ENCODE results near the gene ASPA. TPM values are rescaled to one million over a fixed set of nuclear protein-coding genes. Genes with fewer than 3 reads are reported as not detected.

The ASPA gene
- total RNA-seq, 1 donor from 2014 or later, result 0.51 TPM

DNA sequence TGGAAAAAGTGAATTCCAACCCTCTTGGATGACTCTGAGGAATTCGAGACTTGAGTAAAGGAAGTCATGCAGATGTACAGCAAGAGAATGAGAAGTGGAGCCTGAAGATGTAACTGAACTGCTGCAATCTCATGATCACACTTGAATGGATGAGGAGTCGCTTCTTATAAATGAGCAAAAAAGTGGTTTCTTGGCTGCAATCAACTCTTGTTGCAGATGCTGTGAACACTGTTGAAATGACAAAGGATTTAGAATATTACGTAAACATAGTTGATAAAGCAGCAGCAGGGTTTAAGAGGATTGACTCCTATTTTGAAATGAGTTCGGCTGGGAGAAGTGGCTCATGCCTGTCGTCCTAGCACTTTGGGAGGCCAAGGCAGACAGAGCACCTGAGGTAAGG is 25.5 kb downstream of the ASPA start:
- Mint-ChIP-seq H3K9me3 (peaks cover 7% of the 10 kb centered on the region), H3K27me3 (no peaks in the 10 kb centered on the region), H3K27ac (no peak overlapping the region), H3K4me1 (ENCODE audit: unreplicated experiment) (no peaks in the 10 kb centered on the region), H3K4me3 (no peak overlapping the region), H3K36me3 (no peaks in the 10 kb centered on the region)
- no peak for TF ChIP-seq CTCF (conservative IDR thresholded peaks at IDR 0.05)
- no peak for DNase-seq (ENCODE audit: extremely low spot score, unreplicated experiment)

GRCh38 chr17:3502466-3502865 is 26.7 kb downstream of the ASPA start:
- H3K27ac Mint-ChIP-seq, result no peak overlapping the region
- no peak for DNase-seq (ENCODE audit: extremely low spot score, unreplicated experiment)
- H3K27me3 Mint-ChIP-seq, result no peaks in the 10 kb centered on the region
- H3K4me3 Mint-ChIP-seq, result no peak overlapping the region
- H3K9me3 Mint-ChIP-seq, result peaks cover 7% of the 10 kb centered on the region
- H3K36me3 Mint-ChIP-seq, result no peaks in the 10 kb centered on the region
- no peaks in the 10 kb centered on the region for H3K4me1 Mint-ChIP-seq (ENCODE audit: unreplicated experiment)
- TF ChIP-seq CTCF (conservative IDR thresholded peaks at IDR 0.05), result no peak

DNA sequence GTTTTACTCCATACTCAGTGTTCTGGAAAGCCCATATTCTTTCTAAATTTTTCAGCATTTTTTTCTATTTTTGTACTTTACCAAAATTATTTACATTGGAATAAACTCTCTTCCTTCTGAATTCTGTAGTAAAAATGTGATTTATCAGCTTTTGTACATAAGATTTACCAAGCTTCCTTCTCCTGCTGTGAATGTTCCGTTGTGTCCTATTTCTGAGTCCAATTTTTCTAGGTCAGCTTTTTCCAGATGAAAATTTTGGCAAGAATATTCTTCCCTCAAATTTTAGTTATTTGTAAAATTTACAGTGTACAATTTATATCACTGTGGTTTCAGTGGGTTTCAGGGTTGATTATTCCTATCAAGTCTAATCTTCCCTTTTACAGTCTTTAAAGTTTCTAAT is 27.5 kb downstream of the ASPA start:
- H3K27ac Mint-ChIP-seq, result no peak overlapping the region
- no peak for DNase-seq (ENCODE audit: extremely low spot score, unreplicated experiment)
- TF ChIP-seq CTCF (conservative IDR thresholded peaks at IDR 0.05), result no peak
- no peaks in the 10 kb centered on the region for H3K36me3 Mint-ChIP-seq
- H3K4me1 Mint-ChIP-seq (ENCODE audit: unreplicated experiment), result no peaks in the 10 kb centered on the region
- H3K27me3 Mint-ChIP-seq, result no peaks in the 10 kb centered on the region
- H3K4me3 Mint-ChIP-seq, result no peak overlapping the region
- peaks cover 7% of the 10 kb centered on the region for H3K9me3 Mint-ChIP-seq

DNA sequence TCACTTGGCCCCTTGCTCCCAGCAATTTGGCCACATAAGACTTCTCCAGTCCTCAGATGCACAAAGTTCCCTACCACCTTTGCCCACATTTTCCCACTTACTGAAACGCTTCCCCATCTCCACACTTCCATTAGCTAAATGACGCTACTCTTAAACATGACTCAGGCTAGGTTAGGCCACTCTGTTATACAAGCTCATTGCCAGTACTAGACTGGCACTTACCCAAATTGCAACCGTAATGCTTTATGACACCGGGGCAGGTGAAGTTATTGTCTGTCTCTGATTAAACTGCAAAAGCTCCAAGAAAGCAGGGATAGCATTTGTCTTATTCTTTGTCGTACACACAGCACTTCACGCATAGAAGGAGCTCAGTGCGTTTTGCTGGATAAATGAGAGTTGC is 29.2 kb downstream of the ASPA start:
- no peaks in the 10 kb centered on the region for H3K36me3 Mint-ChIP-seq
- peaks cover 7% of the 10 kb centered on the region for H3K9me3 Mint-ChIP-seq
- no peaks in the 10 kb centered on the region for H3K27me3 Mint-ChIP-seq
- H3K27ac Mint-ChIP-seq, result no peak overlapping the region
- no peak for TF ChIP-seq CTCF (conservative IDR thresholded peaks at IDR 0.05)
- DNase-seq (ENCODE audit: extremely low spot score, unreplicated experiment), result no peak
- H3K4me1 Mint-ChIP-seq (ENCODE audit: unreplicated experiment), result no peaks in the 10 kb centered on the region
- no peak overlapping the region for H3K4me3 Mint-ChIP-seq

DNA sequence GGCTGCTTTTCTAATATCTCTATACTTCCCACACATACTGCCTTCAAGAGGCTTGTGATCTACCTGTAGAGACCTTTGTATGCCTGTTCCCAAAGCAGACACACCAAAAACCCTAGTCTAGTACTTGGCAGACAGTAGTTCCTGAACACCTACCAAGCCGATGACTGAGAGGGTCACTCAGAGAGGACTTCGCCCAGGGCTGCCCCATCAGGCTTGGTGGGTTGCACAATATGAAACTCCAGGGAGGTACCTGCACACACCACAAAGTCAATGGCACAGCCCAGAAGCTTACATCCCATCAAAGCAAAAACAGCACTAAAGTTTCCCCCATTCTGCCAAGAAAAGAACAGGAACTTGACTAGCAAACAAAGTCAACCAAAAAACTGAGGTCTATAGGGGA is 30.3 kb downstream of the ASPA start:
- Mint-ChIP-seq H3K27ac (no peak overlapping the region), H3K27me3 (no peaks in the 10 kb centered on the region), H3K4me3 (no peak overlapping the region), H3K36me3 (no peaks in the 10 kb centered on the region), H3K9me3 (peaks cover 3% of the 10 kb centered on the region), H3K4me1 (ENCODE audit: unreplicated experiment) (no peaks in the 10 kb centered on the region)
- no peak for TF ChIP-seq CTCF (conservative IDR thresholded peaks at IDR 0.05)
- no peak for DNase-seq (ENCODE audit: extremely low spot score, unreplicated experiment)

- TF ChIP-seq CTCF (conservative IDR thresholded peaks at IDR 0.05), result no peak
- Mint-ChIP-seq H3K36me3 (no peaks in the 10 kb centered on the region), H3K27ac (no peak overlapping the region), H3K4me1 (ENCODE audit: unreplicated experiment) (peaks cover 1% of the 10 kb centered on the region), H3K4me3 (no peak overlapping the region), H3K27me3 (no peaks in the 10 kb centered on the region), H3K9me3 (no peaks in the 10 kb centered on the region)
- DNase-seq (ENCODE audit: extremely low spot score, unreplicated experiment), result no peak
Observed at GRCh38 chr17:3507071-3507470, 31.3 kb downstream of the ASPA start.
